HepG2 (cell line): ENCODE data around the gene CAT. TPM values are rescaled to one million over a fixed set of nuclear protein-coding genes. Genes with fewer than 3 reads are reported as not detected.

Experiments
- ARID4A ChIP-seq: sonication (generic); formaldehyde crosslinking; IDR thresholded peaks from 2 replicates; pipeline ENCODE4 v1.5.0; 2020; ENCODE audit warnings: mild to moderate bottlenecking, missing genetic modification reagents, borderline replicate concordance
- ARID5B ChIP-seq: IDR thresholded peaks from 2 replicates; pipeline ENCODE4 v1.4.0; 2020; ENCODE audit warnings: mild to moderate bottlenecking, missing genetic modification reagents
- CBX2 ChIP-seq, 2 experiments: fragments of 200-600 bp in 1 of 2; sonication (generic); formaldehyde crosslinking in 1 of 2; IDR thresholded peaks; 2 replicates each; pipeline versions ENCODE4 v1.7.0 to v1.8.1; 2018 to 2022; ENCODE audit warnings: low read depth in 2 of 2, low read length in 1 of 2, mild to moderate bottlenecking in 1 of 2, missing genetic modification reagents in 1 of 2
- FOSL1 ChIP-seq: sonication (generic); formaldehyde crosslinking; IDR thresholded peaks from 2 replicates; pipeline ENCODE4 v1.9.0; 2021; ENCODE audit warnings: missing genetic modification reagents, borderline replicate concordance
- GTF3A ChIP-seq: sonication (generic); formaldehyde crosslinking; conservative IDR thresholded peaks from 2 replicates; pipeline ENCODE4 v1.4.0; 2020; ENCODE audit warnings: mild to moderate bottlenecking, missing genetic modification reagents
- KIAA2018 ChIP-seq: sonication (generic); formaldehyde crosslinking; IDR thresholded peaks from 2 replicates; pipeline ENCODE4 v1.5.0; 2020; ENCODE audit warnings: mild to moderate bottlenecking, missing genetic modification reagents, borderline replicate concordance
- POLR2A ChIP-seq, 2 experiments: IDR thresholded peaks; 2 replicates each; pipeline ENCODE4 v1.6.1; 2011; ENCODE audit warnings: low read depth in 2 of 2, low read length in 2 of 2, mild to moderate bottlenecking in 1 of 2, moderate library complexity in 1 of 2; ENCODE audit not compliant: insufficient read depth in 1 of 2
- SAP130 ChIP-seq: IDR thresholded peaks from 2 replicates; pipeline ENCODE4 v1.6.1; 2016; ENCODE audit warnings: low read depth
- ZBTB43 ChIP-seq: sonication (generic); formaldehyde crosslinking; conservative IDR thresholded peaks from 2 replicates; pipeline ENCODE4 v1.4.0; 2020; ENCODE audit warnings: missing genetic modification reagents
- ZMYM4 ChIP-seq: sonication (generic); formaldehyde crosslinking; IDR thresholded peaks from 2 replicates; pipeline ENCODE4 v1.8.1; 2023; ENCODE audit warnings: mild to moderate bottlenecking, missing genetic modification reagents
- polyA plus RNA-seq, 8 experiments: library from polyadenylated mRNA; depleted of rRNA in 3 of 8; stranded (reverse) in 7 of 8; unstranded in 1 of 8; fragments of >200 nt; fragmentation: Illumina TruSeq in 4 of 8; extraction: Trizol in 4 of 8; gene quantifications; 2 replicates each; pipeline versions ENCODE4 v1.2.1 to v1.2.3, GENCODE V29; 2011 to 2016; ENCODE audit warnings: low read depth in 4 of 8, missing spikeins in 1 of 8, mixed read lengths in 1 of 8; ENCODE audit not compliant: insufficient read depth in 1 of 8
- total RNA-seq, 5 experiments: library from RNA; depleted of rRNA; stranded (reverse); fragments of >200 nt; fragmentation: Illumina TruSeq; extraction: Trizol; gene quantifications; 2 replicates each; pipeline ENCODE4 v1.2.3, GENCODE V29; 2016; ENCODE audit warnings: low read depth in 1 of 5

The CAT gene
- total and polyA plus RNA-seq, 2 of the 13 experiments (the other 11 are each of a cell fraction or from before 2014, with no cell fraction given) = 107 to 136 TPM

- TF ChIP-seq FOSL1 (CRISPR knock-in tag) (no peak), KIAA2018 (CRISPR knock-in tag) (no peak), ZMYM4 (CRISPR knock-in tag) (0 out of 2 replicates have a peak, but pooled peaks have one; percentile 26), ARID5B (peak; percentile 37; the same call in 1 of the 2 replicates), ARID4A (CRISPR knock-in tag) (0 out of 2 replicates have a peak, but pooled peaks have one; percentile 23), GTF3A (CRISPR knock-in tag) (no peak), ZBTB43 (CRISPR knock-in tag) (peak; percentile 45; the same call in 1 of the 2 replicates), SAP130 (CRISPR knock-in tag) (peak; percentile 58; the same call in 1 of the 2 replicates), POLR2A (IDR thresholded peaks at IDR 0.05; ENCODE audit: insufficient read depth in 1 of 2, low read depth in 2 of 2, low read length in 2 of 2) (peak in 1 of 2 experiments; percentile 28; a peak in 1 of 4 replicates), CBX2 (IDR thresholded peaks at IDR 0.05; ENCODE audit: low read depth, low read length) (no peak), CBX2 (CRISPR knock-in tag; IDR thresholded peaks at IDR 0.05; ENCODE audit: low read depth) (no peak)
Measured at GRCh38 chr11:34439610-34440198, 970 bp downstream of the CAT start (continued).
